PC-9 (cell line): ENCODE data around the gene VIM. TPM values are rescaled to one million over a fixed set of nuclear protein-coding genes. Genes with fewer than 3 reads are reported as not detected.

Experiments used
- BruUV-seq: library from RNA; stranded (reverse); fragments of 400-500 nt; replicated peaks from 2 replicates; lab custom pipeline; 2021; lab: Mats Ljungman, UMichigan
- CTCF ChIA-PET: fragments of 300-600 bp; sonication (Branson Sonifier 250); formaldehyde crosslinking; loops from one replicate; lab custom pipeline; 2022; ENCODE audit warnings: antibody characterized with exemption; lab: Charles Lee
- POLR2A ChIA-PET: fragments of 300-600 bp; sonication (Branson Sonifier 250); formaldehyde crosslinking; loops from one replicate; lab custom pipeline; 2022; ENCODE audit warnings: antibody characterized with exemption; ENCODE audit not compliant: unreplicated experiment; lab: Charles Lee
- DNase-seq, 2 experiments: peaks; one replicate each; pipeline versions ENCODE4 v3.0.0 to v3.0.0-alpha.2; 2015 to 2022; ENCODE audit warnings: mixed read lengths in 1 of 2
- H2AFZ ChIP-seq: fragments of 200-600 bp; sonication (generic); 2 replicates; pipeline ENCODE4 v1.8.1; 2017; ENCODE audit warnings: antibody characterized with exemption
- H3F3A ChIP-seq: fragments of 200-600 bp; sonication (generic); 2 replicates; pipeline ENCODE4 v1.8.1; 2017; ENCODE audit warnings: antibody characterized with exemption, mild to moderate bottlenecking, low read depth; ENCODE audit not compliant: insufficient read depth
- H3K27ac ChIP-seq: fragments of 200-600 bp; sonication (generic); 2 replicates; pipeline ENCODE4 v1.6.1; 2016; ENCODE audit warnings: mixed run types
- H3K27me3 ChIP-seq: fragments of 200-600 bp; sonication (generic); 2 replicates; pipeline ENCODE4 v1.6.1; 2016; ENCODE audit warnings: low read depth, mixed run types; ENCODE audit not compliant: insufficient read depth
- H3K36me3 ChIP-seq: fragments of 200-600 bp; sonication (generic); 2 replicates; pipeline ENCODE4 v1.6.1; 2016; ENCODE audit warnings: low read depth, mixed run types
- H3K4me1 ChIP-seq: fragments of 200-600 bp; sonication (generic); replicated peaks from 2 replicates; pipeline ENCODE4 v1.6.1; 2016; ENCODE audit warnings: mixed run types; ENCODE audit not compliant: insufficient read depth
- H3K4me2 ChIP-seq: fragments of 200-600 bp; sonication (generic); 2 replicates; pipeline ENCODE4 v1.6.1; 2017; ENCODE audit warnings: mixed run types
- H3K4me3 ChIP-seq: fragments of 200-600 bp; sonication (generic); 2 replicates; pipeline ENCODE4 v1.6.1; 2016; ENCODE audit warnings: mixed run types
- H3K79me2 ChIP-seq: fragments of 200-600 bp; sonication (generic); 2 replicates; pipeline ENCODE4 v1.6.1; 2017; ENCODE audit warnings: low read depth, mixed run types
- H3K9me2 ChIP-seq: fragments of 200-600 bp; sonication (generic); 2 replicates; pipeline ENCODE4 v1.8.1; 2017; ENCODE audit warnings: mild to moderate bottlenecking; ENCODE audit not compliant: insufficient read depth
- H3K9me3 ChIP-seq: fragments of 200-600 bp; sonication (generic); 2 replicates; pipeline ENCODE4 v1.8.1; 2016; ENCODE audit warnings: low read depth; ENCODE audit not compliant: insufficient read depth
- H4K20me1 ChIP-seq: fragments of 200-600 bp; sonication (generic); 2 replicates; pipeline ENCODE4 v1.8.1; 2017; ENCODE audit not compliant: insufficient read depth
- CTCF ChIP-seq: fragments of 200-600 bp; sonication (generic); conservative IDR thresholded peaks from 2 replicates; pipeline ENCODE4 v1.6.1; 2017; ENCODE audit warnings: mixed run types, antibody characterized with exemption, mild to moderate bottlenecking, moderate library complexity
- EZH2 ChIP-seq: fragments of 200-600 bp; sonication (generic); IDR thresholded peaks from 2 replicates; pipeline ENCODE4 v1.8.0; 2017; ENCODE audit warnings: antibody characterized with exemption, low read depth
- intact Hi-C: fragments of 100-400 bp; cut with micrococcal nuclease; formaldehyde crosslinking; loops from one replicate; pipeline ENCODE4 v1.10.0; 2022; ENCODE audit not compliant: unreplicated experiment
- total RNA-seq: library from RNA; stranded (reverse); gene quantifications from 2 replicates; pipeline ENCODE4 v1.2.3, GENCODE V29; 2021

The VIM gene
- total RNA-seq, 1 experiment from 2014 or later = 14.8 TPM

GRCh38 chr10:17213646-17214349 lies 14.2 kb upstream of the VIM start:
- peaks cover 19% of the 10 kb centered on the region for H3F3A ChIP-seq
- peak in 1 of 2 experiments; percentile 56 for DNase-seq
- POLR2A ChIA-PET = interaction anchor here (0.6 kb wide), 1 partner anchor 17 kb away, joined by 5 read pairs; no protein-coding TSS in a partner anchor
- BruUV-seq = no TSS peak
- H3K4me1 ChIP-seq = peaks cover 39% of the 10 kb centered on the region
- H3K4me3 ChIP-seq = no peak overlapping the region
- H3K4me2 ChIP-seq = peak overlapping the region; percentile 13; the same call in 1 of the 2 replicates
- no peak overlapping the region for H3K27ac ChIP-seq
- no peaks in the 10 kb centered on the region for H3K27me3 ChIP-seq
- no peaks in the 10 kb centered on the region for H3K9me2 ChIP-seq
- TF ChIP-seq EZH2 (no peak), CTCF (no peak)
- H3K79me2 ChIP-seq = no peaks in the 10 kb centered on the region
- CTCF ChIA-PET = interaction anchor here (0.6 kb wide), 1 partner anchor 17 kb away, joined by 4 read pairs; no protein-coding TSS in a partner anchor
- H2AFZ ChIP-seq = no peak overlapping the region
- H4K20me1 ChIP-seq = no peaks in the 10 kb centered on the region
- intact Hi-C loops = no loop called here
- H3K9me3 ChIP-seq = no peaks in the 10 kb centered on the region
- no peaks in the 10 kb centered on the region for H3K36me3 ChIP-seq

- H4K20me1 ChIP-seq = no peaks in the 10 kb centered on the region
- POLR2A ChIA-PET = interaction anchor here (0.6 kb wide), 1 partner anchor 16 kb away, joined by 5 read pairs; no protein-coding TSS in a partner anchor
- no peak overlapping the region for H2AFZ ChIP-seq
- intact Hi-C loops = no loop called here
- H3K4me3 ChIP-seq = no peak overlapping the region
- H3K79me2 ChIP-seq = no peaks in the 10 kb centered on the region
- no peaks in the 10 kb centered on the region for H3K9me2 ChIP-seq
- peaks cover 19% of the 10 kb centered on the region for H3F3A ChIP-seq
- no peak overlapping the region for H3K27ac ChIP-seq
- no TSS peak for BruUV-seq
- CTCF ChIA-PET = no interaction called here
- DNase-seq = no peak
- H3K9me3 ChIP-seq = no peaks in the 10 kb centered on the region
- TF ChIP-seq EZH2 (no peak), CTCF (no peak)
- no peaks in the 10 kb centered on the region for H3K36me3 ChIP-seq
- no peak overlapping the region for H3K4me2 ChIP-seq
- H3K27me3 ChIP-seq = no peaks in the 10 kb centered on the region
- peaks cover 39% of the 10 kb centered on the region for H3K4me1 ChIP-seq
These were observed 13.5 kb upstream of the VIM start for GRCh38 chr10:17214526-17214925.

- Histone ChIP-seq H3K9me2 (no peaks in the 10 kb centered on the region), H3K9me3 (no peaks in the 10 kb centered on the region), H3K79me2 (no peaks in the 10 kb centered on the region), H2AFZ (no peak overlapping the region), H3K4me1 (peaks cover 35% of the 10 kb centered on the region), H3K27ac (peak overlapping the region; percentile 83), H3K4me2 (0 out of 2 replicates have a peak overlapping the region, but pooled peaks have one; percentile 43), H3K4me3 (no peak overlapping the region), H4K20me1 (no peaks in the 10 kb centered on the region), H3K36me3 (no peaks in the 10 kb centered on the region), H3K27me3 (no peaks in the 10 kb centered on the region), H3F3A (peaks cover 19% of the 10 kb centered on the region)
- TF ChIP-seq CTCF (no peak), EZH2 (no peak)
- ChIA-PET POLR2A (no interaction called here), CTCF (interaction anchor here (0.6 kb wide), 1 partner anchor 238 kb away, joined by 3 read pairs; no protein-coding TSS in a partner anchor)
- no peak for DNase-seq
- no TSS peak for BruUV-seq
- intact Hi-C loops = no loop called here
These were observed 12.9 kb upstream of the VIM start for GRCh38 chr10:17214971-17215781.
